Ectodermal cell (in vitro differentiated cells): ENCODE data around the gene ZNF155.

ENCODE experiments used
- H3K27ac ChIP-seq: 2 replicates; pipeline ENCODE4 v1.7.0; 2013; ENCODE audit warnings: mild to moderate bottlenecking, low read depth, low read length; ENCODE audit not compliant: insufficient read depth, poor library complexity, severe bottlenecking
- H3K27me3 ChIP-seq: 2 replicates; pipeline ENCODE4 v1.7.0; 2013; ENCODE audit warnings: mild to moderate bottlenecking, low read length; ENCODE audit not compliant: insufficient read depth, control insufficient read depth, poor library complexity, severe bottlenecking
- H3K36me3 ChIP-seq: one replicate; pipeline ENCODE4 v1.7.0; 2013; ENCODE audit warnings: low read length; ENCODE audit not compliant: control insufficient read depth, insufficient read depth
- H3K4me1 ChIP-seq: one replicate; pipeline ENCODE4 v1.7.0; 2013; ENCODE audit warnings: low read length; ENCODE audit not compliant: control insufficient read depth, insufficient read depth
- H3K4me3 ChIP-seq: 2 replicates; pipeline ENCODE4 v1.7.0; 2013; ENCODE audit warnings: low read depth, low read length, control low read depth; ENCODE audit not compliant: insufficient read depth
- H3K9me3 ChIP-seq: 2 replicates; pipeline ENCODE4 v1.7.0; 2013; ENCODE audit warnings: mild to moderate bottlenecking, low read length, moderate library complexity; ENCODE audit not compliant: control insufficient read depth
- WGBS, 2 experiments: methylation state at CpG; one replicate each; pipeline ENCODE4 v1.1.7; 2013; ENCODE audit warnings: missing lambda C conversion rate in 2 of 2; 5-methylcytosine and 5-hydroxymethylcytosine counted together

Gene ZNF155

GRCh38 chr19:43956827-43957226 is 27.2 kb upstream of the ZNF155 start:
- peaks cover 9% of the 10 kb centered on the region for H3K36me3 ChIP-seq
- H3K27ac ChIP-seq, result no peak overlapping the region
- peaks cover 4% of the 10 kb centered on the region for H3K9me3 ChIP-seq
- no peaks in the 10 kb centered on the region for H3K27me3 ChIP-seq
- H3K4me1 ChIP-seq, result no peaks in the 10 kb centered on the region
- 92 to 95% methylated on average over 2 to 3 of the region's 3 CpGs for WGBS, 2 experiments
- H3K4me3 ChIP-seq, result no peak overlapping the region

- Histone ChIP-seq H3K4me1 (no peaks in the 10 kb centered on the region), H3K9me3 (peaks cover 4% of the 10 kb centered on the region), H3K27me3 (no peaks in the 10 kb centered on the region), H3K27ac (no peak overlapping the region), H3K4me3 (no peak overlapping the region), H3K36me3 (peaks cover 18% of the 10 kb centered on the region)
- WGBS, 2 experiments, result 91 to 94% methylated on average over 3 of the region's 3 CpGs
Observed at GRCh38 chr19:43957891-43958290, 26.1 kb upstream of the ZNF155 start.

DNA sequence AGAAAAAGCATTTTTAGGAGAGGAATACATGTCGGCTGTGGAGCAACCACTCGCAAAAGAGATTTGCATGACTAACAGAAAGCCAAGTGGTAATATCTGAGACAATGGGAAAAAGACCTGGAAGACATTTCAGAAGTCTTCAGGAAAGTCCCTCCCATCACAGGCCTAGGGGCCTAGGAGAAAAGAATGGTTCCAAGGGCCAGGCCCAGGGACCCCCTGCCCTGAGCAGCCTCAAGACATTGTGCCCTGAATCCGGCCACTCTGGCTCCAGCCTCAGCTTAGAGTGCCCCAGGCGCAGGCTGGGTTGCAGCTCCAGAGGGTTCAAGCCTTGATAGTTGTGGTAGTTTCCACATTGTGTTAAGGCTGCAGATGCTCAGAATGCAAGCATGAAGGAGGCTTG is 23.6 kb upstream of the ZNF155 start:
- Histone ChIP-seq H3K27ac (no peak overlapping the region), H3K9me3 (peaks cover 4% of the 10 kb centered on the region), H3K4me3 (no peak overlapping the region), H3K4me1 (no peaks in the 10 kb centered on the region), H3K27me3 (no peaks in the 10 kb centered on the region), H3K36me3 (peaks cover 37% of the 10 kb centered on the region)
- 68 to 71% methylated on average over 4 of the region's 4 CpGs for WGBS, 2 experiments

GRCh38 chr19:43966079-43966694 is 17.8 kb upstream of the ZNF155 start:
- H3K4me1 ChIP-seq, result no peaks in the 10 kb centered on the region
- H3K27me3 ChIP-seq, result no peaks in the 10 kb centered on the region
- no peak overlapping the region for H3K4me3 ChIP-seq
- H3K9me3 ChIP-seq, result peaks cover 11% of the 10 kb centered on the region
- peaks cover 80% of the 10 kb centered on the region for H3K36me3 ChIP-seq
- 91 to 93% methylated on average over 3 of the region's 3 CpGs for WGBS, 2 experiments
- H3K27ac ChIP-seq, result no peak overlapping the region

DNA sequence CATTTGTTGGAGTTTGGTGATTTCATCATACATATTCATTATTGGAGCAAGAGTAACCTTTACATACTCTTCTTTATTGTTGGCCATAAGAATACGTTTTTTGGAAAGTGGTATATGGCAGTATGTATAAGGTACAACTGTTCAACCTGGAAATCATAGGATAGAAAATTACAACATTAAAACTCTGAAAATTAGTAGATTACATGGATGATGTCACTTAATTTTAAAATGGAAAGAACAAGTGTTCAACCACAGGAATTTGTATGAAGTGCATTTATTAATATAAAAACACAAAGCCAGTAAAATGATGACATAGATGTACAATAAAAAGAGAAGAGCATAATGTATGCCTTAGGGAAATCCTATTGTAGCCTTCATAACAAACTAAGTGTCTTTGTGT is 7.3 kb upstream of the ZNF155 start:
- no peaks in the 10 kb centered on the region for H3K27me3 ChIP-seq
- H3K4me3 ChIP-seq, result no peak overlapping the region
- H3K9me3 ChIP-seq, result peaks cover 10% of the 10 kb centered on the region
- no peak overlapping the region for H3K27ac ChIP-seq
- H3K4me1 ChIP-seq, result no peaks in the 10 kb centered on the region
- H3K36me3 ChIP-seq, result no peaks in the 10 kb centered on the region
- WGBS, 2 experiments, result no CpG with 5 or more reads among the region's 1 CpG

DNA sequence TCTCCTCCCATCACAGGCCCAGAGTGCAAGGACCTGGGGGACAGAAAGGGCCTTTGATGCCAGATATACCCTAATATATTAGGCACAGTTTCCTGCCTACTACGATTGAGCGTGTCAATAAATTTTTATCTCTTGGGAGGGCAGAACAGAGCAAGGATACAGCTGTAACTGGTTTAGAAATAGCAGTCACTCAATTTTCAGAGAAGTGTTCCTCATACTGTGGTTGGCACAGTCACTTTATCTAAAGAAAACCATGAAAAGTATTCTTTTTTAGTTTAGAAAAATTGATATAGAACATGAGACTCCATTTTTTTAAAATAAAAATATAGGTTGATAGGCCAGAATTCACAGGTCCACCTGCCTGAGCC is 460 bp upstream of the ZNF155 start:
- 83 to 96% methylated on average over 2 of the region's 2 CpGs for WGBS, 2 experiments
- Histone ChIP-seq H3K9me3 (peaks cover 3% of the 10 kb centered on the region), H3K4me1 (no peaks in the 10 kb centered on the region), H3K27me3 (no peaks in the 10 kb centered on the region), H3K4me3 (no peak overlapping the region), H3K27ac (no peak overlapping the region), H3K36me3 (no peaks in the 10 kb centered on the region)

DNA sequence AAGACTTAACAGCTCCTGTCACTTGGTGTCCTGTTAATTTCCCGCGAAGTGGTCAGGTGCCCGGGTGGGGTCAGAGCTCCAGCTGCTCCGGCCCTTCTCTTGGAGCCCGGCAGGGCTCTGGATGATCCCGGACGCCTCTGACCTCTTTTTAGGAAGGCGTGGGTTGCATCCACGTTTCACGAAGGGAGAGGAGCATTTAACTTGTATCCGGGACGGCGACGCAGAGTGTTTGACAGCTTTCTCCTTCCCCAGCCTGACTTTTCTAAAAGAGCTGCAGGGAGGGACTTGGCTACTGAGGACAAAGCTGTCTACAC is 656 bp downstream of the ZNF155 start:
- Histone ChIP-seq H3K9me3 (peaks cover 3% of the 10 kb centered on the region), H3K4me3 (peak overlapping the region; percentile 78), H3K27ac (no peak overlapping the region), H3K36me3 (peaks cover 5% of the 10 kb centered on the region), H3K27me3 (no peaks in the 10 kb centered on the region), H3K4me1 (no peaks in the 10 kb centered on the region)
- 11 to 13% methylated on average over 14 of the region's 14 CpGs for WGBS, 2 experiments

GRCh38 chr19:43997631-43998290 is 13.8 kb downstream of the ZNF155 start:
- H3K9me3 ChIP-seq, result no peaks in the 10 kb centered on the region
- H3K27me3 ChIP-seq, result no peaks in the 10 kb centered on the region
- H3K4me1 ChIP-seq, result no peaks in the 10 kb centered on the region
- H3K36me3 ChIP-seq, result no peaks in the 10 kb centered on the region
- no peak overlapping the region for H3K4me3 ChIP-seq
- 85 to 86% methylated on average over 10 of the region's 10 CpGs for WGBS, 2 experiments
- H3K27ac ChIP-seq, result no peak overlapping the region

GRCh38 chr19:44002212-44002565 is 18.2 kb downstream of the ZNF155 start:
- H3K9me3 ChIP-seq, result no peaks in the 10 kb centered on the region
- peak overlapping the region; percentile 90 for H3K4me3 ChIP-seq
- no peak overlapping the region for H3K27ac ChIP-seq
- no peaks in the 10 kb centered on the region for H3K27me3 ChIP-seq
- 32% methylated on average over 8 of the region's 8 CpGs for WGBS, 2 experiments
- H3K4me1 ChIP-seq, result peaks cover 3% of the 10 kb centered on the region
- H3K36me3 ChIP-seq, result no peaks in the 10 kb centered on the region

DNA sequence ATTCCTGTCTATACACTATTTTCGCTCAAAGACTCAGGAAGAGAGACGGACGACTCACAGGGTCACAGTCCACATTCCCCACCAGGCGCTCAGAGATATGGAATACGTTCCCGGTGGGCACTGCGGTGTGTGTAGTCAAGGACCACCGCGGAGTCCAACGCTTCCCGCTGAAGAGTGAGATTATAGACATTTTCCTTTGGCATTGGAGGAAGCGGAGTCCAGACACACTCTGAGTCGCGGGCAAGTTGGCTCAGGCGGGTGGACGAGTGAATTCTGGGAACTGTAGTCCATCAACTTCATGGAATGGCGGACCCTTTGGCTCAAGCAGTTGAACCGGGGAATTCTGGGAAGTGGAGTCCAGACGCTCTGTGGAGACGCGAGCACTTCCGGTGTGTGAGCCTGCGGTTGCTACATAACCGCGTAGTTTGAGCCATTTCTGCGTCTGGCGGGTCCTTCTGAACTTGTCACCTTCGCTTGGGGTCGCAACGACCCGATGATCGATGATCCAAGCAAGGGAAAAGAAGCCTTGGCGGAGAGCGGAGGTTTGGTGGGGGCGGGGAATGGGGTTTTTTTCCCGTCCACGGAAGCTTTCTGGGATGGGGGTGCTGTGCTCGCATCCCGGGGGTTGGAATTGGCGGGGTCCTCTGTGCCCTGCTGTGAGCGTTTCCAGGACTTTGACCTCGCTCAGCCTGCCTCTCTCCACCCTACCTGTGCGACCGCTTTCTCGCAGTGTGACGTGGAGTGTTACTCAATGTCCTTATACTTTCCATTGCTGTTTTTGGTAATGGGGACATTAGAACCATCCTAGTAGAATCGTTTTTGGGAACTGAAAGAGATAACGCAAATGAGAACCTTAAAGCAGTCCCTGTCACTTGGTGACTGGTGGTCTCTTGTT is 18.8 kb downstream of the ZNF155 start, which contains the start of gene ZNF230:
ZNF230 (plus strand) TSS at position 392 of the 895 bp plus-strand sequence. CDS start 4,122 bp downstream, outside the sequence.
- Histone ChIP-seq H3K27ac (no peak within 1 kb of the TSS), H3K27me3 (no peaks in the 10 kb centered on the region), H3K9me3 (no peaks in the 10 kb centered on the region), H3K4me3 (peak within 1 kb of the TSS; percentile 90), H3K36me3 (peaks cover 6% of the 10 kb centered on the region), H3K4me1 (peaks cover 3% of the 10 kb centered on the region)
- 1% methylated on average over 48 of the region's 48 CpGs for WGBS, 2 experiments
